Measurements from ENCODE around the gene NDUFA3.

GRCh38 chr19:54128796-54129616, 26.4 kb downstream of the NDUFA3 start:
- TF ChIP-seq POLR2A (IDR thresholded peaks at IDR 0.05) (no peak), CTCF (IDR thresholded peaks at IDR 0.05) (no peak), POLR2AphosphoS5 (IDR thresholded peaks at IDR 0.05) (no peak), EP300 (IDR thresholded peaks at IDR 0.05) (no peak)

Data from upper lobe of left lung (tissue), 4 donors.